Kidney tubule cell (primary cell): ENCODE results near the gene SPDYE5.
A peak's percentile ranks its signal among the peaks of the same experiment; 100 is the strongest.
"Not testable (repeated sequence)": the region's sequence is repeated elsewhere in the genome, so short reads cannot be mapped to it uniquely, and the experiment has no call there.

Experiments
- DNase-seq: peaks from one replicate; pipeline ENCODE4 v3.0.0-alpha.2; 2018; ENCODE audit warnings: low spot score

Gene SPDYE5, protein sequence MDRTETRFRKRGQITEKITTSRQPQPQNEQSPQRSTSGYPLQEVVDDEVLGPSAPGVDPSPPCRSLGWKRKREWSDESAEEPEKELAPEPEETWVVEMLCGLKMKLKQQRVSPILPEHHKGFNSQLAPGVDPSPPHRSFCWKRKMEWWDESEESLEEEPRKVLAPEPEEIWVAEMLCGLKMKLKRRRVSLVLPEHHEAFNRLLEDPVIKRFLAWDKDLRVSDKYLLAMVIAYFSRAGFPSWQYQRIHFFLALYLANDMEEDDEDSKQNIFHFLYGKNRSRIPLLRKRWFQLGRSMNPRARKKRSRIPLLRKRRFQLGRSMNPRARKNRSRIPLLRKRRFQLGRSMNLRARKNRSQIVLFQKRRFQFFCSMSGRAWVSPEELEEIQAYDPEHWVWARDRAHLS

DNA sequence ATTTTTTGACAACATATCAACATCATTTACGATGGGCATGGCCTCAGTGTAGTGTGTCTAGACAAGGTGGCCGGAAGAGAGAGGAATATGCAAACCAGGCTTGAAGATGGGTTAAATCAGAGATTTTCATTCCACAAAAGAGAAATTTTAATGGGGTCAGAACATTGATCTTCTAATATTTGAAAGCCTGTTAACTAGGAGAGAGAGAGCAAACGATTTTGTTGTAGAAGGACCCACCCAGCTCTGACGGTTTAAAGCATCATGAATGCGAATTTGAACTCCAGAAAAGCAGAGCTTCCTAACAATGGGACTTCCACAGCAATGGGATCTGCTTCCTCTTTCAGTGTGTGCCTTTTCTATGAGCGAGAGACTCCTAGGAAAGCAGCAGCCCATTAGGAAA lies at the start of gene SPDYE5:
Gene SPDYE5 (plus strand): TSS at position 301 of the 400 bp plus-strand sequence. CDS start 1,728 bp downstream, outside the sequence.
- DNase-seq, result not testable (repeated sequence)

DNA sequence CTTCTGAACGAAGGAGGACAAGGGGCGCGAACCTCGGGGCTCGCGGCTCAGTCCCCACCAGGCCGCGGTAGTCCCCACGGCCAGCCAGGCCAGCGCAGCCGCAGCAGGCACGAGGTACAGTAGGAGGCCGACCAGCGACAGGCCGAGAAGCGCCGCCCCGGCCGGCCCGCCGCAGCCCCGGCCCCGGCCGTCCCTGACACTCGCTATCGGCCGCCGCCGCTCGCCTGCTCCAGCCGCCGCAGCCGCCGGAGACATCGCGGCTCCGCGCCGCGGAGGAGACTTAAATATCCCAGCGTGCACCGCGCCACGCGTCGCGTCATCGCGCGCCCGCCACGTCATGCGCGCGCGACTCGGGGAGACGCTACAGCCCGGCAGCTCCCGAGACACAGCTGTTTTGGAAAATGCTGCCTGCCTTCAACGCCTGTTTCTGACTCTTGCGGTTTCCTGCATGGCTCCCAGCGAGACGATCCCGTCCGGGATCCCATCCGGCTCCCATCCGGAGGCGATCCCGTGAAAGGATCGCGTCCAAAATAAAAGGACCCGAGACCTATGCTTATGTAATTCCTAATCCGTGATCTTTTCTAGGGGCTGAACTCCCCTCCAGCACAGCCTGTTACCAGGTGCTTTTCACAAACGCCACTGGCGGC lies 49.5 kb upstream of the SPDYE5 start:
- DNase-seq, result peak; percentile 19

DNA sequence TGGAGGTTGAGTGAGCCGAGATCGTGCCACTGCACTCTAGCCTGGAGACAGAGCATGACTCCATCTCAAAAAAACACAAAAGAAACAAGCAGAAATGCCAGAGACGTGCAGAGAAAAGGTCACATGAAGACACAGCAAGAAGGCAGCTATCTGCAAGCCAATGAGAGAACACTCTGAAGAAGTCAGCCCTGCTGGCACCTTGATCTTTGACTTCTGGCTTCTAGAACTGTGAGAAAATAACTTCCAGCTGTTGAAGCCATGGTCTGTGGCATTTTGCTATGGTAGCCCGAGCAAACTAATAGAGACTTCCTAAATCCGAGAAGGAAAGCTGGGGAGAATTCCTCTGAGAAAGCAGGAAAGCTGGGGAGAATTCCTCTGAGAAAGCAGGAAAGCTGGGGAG lies 42.2 kb upstream of the SPDYE5 start:
- DNase-seq, result not testable (repeated sequence)

DNA sequence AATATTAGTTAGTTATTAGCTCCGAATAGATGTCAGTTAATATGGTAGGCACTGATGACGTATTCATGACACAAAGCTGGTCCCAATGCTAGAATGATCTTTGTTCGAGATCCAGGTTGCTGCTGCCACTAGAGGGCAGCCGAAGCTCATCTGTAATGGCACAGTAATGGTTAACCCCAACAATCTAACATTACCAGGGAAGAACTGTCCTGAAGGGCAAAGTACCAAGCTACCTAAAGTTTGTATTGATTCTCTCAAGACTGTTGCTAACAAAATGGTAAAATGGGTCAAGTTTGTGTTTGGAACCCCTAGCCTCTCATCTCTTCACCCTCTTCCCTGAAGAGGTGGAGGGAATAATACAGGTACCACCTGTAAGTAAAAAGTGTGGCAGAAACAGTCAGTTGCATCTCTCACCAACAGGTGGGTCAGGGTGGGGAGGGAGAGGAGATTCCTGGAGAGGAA lies 39.6 kb upstream of the SPDYE5 start:
- not testable (repeated sequence) for DNase-seq

DNA sequence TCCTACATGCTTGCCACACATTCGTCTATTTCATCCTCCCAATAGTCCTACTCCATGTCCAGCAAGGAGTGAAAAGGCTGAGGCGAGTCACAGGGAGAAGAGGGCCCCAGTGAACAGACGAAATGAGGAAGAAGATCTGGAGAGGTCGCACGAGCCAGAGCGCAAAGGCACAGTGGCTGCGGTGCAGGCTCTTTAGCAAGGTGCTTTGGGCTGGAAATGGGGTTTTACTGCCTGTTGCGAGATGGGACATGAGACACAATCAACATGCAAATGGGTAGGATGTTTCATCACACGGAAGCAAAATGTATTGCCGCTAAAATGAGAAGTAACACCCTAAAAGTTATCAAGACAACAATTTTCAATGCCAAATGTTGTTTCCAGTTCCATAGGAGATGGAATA lies 35.7 kb upstream of the SPDYE5 start:
- DNase-seq, result not testable (repeated sequence)

DNA sequence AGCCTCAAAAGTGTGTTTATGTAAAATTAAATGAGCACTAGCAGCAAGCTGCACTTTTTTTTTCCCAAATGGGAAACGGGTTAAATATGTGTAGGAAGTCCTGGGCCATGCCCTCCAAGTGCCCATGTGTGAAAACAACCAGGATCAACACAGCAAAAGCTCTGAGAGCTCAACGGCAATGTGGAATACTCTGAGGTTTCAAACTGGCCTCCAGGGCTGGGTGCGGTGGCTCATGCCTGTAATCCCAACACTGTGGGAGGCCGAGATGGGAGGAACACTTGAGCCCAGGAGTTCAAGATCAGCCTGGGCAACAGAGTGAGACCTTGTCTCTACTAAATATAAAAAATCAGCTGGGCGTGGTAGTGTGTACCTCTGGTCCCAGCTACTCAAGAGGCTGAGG lies 34.1 kb upstream of the SPDYE5 start:
- not testable (repeated sequence) for DNase-seq

DNA sequence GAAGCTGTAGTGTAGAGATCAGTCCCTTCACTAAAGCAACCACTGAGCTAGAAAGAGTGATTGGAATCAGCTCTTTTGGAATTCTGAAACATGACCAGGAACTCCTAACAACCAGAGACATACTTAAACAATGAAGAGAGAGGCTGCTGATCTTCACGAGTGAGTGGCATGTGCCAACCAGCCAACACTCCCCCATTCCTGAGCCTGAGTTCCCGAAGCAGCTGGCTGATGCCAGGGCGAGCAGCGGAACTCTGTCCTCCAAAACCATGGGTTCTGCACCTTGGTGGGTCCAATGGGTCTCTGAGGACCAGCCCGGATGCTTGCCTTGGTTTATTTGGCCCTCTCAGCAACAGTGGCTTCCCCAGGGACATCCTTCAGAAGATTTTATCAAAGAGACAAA lies 31.6 kb upstream of the SPDYE5 start:
- not testable (repeated sequence) for DNase-seq

DNA sequence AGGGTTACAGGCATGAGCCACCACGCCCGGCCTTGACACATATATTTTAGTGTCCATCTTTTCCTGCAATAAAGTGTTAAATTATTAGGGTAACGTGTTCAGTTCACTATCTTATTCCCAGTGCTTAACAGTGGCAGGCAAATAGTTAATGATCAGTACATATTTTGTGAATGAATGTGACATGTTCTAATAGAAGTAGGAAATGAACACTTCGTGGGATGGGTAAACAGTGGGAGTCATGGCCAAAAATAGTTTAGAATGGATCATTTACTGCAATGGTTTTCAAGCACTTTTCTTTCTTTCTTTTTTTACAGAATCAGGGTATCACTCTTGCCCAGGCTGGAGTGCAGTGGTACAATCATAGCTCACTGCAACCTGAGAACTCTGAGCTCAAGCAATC lies 22.0 kb upstream of the SPDYE5 start:
- DNase-seq, result not testable (repeated sequence)

DNA sequence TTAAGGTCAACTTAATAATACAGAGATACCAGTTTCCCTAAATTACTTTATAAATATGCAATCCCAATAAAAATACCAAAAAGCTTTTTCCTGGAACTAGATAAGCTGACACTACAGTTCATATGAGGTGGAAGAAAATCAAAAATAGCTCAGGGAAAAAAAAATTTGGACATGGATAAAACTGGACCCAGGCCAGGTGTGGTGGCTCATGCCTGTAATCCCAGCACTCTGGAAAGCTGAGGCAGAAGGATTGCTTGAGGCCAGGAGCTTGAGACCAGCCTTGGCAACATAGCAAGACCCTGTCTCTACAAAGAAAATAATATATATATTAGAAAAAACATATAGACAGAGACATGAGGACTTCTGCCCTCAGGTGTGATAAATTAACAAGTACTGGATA lies 14.7 kb upstream of the SPDYE5 start:
- not testable (repeated sequence) for DNase-seq

DNA sequence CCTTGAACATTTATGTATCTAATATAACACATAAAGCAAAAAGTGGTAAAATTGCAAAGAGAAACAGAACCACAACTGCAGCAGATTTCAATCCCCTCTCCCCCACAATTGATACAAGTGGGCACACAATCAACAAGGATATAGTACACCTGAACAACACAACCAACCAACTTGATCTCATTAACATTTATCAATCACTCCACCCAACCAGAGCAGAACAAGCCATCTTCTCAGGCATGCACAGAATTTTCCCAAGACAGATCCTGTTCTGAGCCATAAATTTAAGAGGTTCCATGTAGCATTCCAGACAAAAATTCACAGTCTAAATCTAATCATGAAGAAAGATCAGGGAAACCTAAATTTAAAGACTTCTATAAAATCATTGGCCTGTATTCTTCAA lies 11.8 kb upstream of the SPDYE5 start:
- DNase-seq, result not testable (repeated sequence)

DNA sequence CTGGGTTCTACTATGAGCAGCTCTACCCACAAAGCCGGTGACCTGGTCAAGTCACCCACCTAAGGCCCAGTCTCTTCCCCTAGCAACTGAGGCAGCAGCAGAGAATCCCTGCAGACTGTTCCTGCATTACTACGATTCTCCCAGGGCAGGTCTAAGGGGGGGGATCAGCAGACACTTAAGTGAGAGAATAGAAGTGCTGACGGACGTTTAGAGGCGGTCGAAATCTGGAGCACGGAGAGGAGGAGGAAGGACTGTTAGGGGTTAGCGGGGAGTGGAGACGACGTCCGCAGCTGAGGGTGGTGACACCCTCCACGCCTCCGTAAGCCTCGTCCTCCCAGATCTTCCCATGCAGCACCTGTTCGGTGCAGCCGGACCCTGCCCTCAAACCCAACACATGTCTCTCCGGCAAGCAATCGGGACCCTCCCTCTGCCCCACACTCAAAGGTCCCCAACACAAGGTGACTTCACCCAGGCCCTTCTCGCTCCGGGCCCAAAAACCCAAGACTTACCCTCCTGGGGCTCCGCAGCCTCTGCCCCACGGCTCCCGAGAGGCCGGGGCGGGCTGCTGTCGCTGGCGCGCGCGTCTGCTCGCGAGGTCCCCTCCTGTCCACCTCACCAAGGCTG lies 6.7 kb upstream of the SPDYE5 start:
- peak; percentile 15 for DNase-seq

DNA sequence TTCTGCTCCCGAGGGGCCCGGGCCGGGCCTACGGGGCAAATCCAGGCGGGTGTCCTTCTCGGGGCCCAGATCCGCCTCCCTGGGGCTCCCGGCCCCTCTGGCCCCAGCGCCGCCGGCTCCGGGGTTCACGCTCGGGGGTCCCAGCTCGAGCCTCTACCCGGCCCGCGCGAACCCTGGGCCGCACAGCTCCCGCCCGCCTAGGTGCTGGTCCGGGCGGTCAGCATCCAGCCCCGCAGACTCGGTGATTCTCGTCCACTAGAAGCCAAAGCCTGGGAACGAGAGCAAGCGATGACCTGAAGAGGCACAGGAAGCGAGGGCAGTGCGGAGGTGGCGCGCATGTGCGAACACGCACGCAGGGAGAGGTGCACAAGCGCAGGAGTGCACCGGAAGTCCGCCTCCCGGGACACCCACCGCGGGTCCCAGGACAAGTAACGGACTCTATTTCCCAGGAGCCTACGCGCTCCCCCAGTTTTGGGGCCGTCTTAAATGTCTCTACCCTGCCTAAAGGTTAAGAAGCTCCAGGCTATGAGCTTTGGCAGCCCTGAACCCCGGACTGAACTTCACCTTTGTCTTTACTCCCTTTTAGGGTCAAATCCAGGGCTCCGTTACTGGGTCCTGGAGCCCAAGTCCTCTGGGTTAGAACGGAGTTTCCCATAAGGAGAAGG lies 6.0 kb upstream of the SPDYE5 start, which contains the start of gene POM121C:
Gene POM121C (minus strand): TSS at position 321 of the 665 bp plus-strand sequence. CDS start 44,803 bp downstream, outside the sequence.
- peak; percentile 94 for DNase-seq

DNA sequence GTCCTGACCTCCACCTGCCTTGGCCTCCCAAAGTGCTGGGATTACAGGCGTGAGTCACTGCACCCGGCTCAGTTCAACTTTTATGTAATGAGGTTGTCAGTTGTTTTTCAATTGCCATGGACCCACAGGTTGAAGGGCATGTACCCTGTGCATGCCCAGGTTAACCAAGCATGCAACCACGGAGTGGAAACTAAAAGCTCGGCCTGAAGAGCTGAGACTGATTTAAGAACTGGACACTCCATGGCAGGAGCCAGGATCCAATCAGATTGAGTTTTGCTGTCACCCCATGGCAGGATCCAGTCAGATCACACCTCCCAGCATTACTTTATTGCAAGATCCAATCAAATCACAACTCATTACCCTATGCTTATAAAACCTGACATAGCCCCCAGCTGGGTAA lies 16.9 kb downstream of the SPDYE5 start:
- not testable (repeated sequence) for DNase-seq

DNA sequence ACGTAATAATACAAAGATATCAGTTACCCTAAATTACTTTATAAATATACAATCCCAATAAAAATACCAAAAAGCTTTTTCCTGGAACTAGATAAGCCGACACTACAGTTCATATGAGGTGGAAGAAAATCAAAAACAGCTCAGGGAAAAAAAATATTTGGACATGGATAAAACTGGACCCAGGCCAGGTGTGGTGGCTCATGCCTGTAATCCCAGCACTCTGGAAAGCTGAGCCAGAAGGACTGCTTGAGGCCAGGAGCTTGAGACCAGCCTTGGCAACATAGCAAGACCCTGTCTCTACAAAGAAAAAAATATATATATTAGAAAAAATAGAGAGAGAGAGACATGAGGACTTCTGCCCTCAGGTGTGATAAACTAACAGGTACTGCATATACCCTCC lies 26.7 kb downstream of the SPDYE5 start:
- not testable (repeated sequence) for DNase-seq

DNA sequence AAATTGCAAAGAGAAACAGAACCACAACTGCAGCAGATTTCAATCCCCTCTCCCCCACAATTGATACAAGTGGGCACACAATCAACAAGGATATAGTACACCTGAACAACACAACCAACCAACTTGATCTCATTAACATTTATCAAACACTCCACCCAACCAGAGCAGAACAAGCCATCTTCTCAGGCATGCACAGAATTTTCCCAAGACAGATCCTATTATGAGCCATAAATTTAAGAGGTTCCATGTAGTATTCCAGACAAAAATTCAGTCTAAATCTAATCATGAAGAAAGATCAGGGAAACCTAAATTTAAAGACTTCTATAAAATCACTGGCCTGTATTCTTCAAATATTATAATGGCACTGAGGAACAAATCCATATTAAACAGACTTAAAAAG lies 29.6 kb downstream of the SPDYE5 start:
- not testable (repeated sequence) for DNase-seq

DNA sequence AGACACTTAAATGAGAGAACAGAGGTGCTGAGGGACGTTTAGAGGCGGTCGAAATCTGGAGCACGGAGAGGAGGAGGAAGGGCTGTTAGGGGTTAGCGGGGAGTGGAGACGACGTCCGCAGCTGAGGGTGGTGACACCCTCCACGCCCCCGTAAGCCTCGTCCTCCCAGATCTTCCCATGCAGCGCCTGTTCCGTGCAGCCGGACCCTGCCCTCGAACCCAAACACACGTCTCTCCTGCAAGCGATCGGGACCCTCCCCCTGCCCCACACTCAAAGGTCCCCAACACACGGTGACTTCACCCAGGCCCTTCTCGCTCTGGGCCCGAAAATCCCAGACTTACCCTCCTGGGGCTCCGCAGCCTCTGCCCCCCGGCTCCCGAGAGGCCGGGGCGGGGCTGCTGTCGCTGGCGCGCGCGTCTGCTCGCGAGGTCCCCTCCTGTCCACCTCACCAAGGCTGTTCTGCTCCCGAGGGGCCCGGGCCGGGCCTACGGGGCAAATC lies 35.2 kb downstream of the SPDYE5 start:
- not testable (repeated sequence) for DNase-seq

DNA sequence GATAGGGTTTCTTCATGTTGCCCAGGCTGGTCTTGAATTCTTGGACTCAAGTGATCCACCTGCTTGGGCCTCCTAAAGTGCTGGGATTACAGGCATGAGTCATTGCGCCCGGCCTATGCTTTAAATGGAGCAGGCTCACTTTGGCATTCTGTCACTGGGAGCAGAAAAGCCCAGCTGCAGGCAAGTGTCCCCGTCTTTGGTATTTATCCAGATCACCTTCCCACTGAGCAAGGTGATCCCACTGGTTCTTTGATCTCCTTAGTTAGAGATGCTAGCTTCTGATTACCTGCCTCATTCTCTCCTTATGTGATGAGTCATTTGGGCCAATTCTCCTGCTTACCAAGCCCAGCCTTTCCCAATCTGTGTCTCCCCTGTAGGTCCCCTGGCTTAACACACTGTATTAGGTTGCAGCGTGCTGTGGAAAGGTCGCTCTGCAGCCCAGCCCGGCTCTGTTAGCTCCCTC lies 39.3 kb downstream of the SPDYE5 start:
- peak; percentile 10 for DNase-seq

DNA sequence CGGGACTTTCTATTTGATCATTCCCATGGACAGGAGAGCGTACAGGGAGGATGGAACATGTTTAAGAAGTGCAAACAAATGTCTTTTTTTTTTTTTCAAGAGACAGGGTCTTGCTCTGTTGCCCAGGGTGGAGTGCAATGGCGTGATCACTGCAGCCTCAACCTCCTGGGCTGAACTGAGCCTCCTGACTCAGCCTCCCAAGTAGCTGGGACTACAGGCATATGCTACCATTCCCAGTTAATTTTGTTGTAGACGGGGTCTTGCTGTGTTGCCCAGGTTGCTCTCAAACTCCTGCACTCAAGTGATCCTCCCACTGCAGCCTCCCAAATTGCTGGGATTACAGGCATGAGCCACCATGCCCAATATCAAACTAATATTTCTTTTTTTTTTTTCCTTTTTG lies 40.5 kb downstream of the SPDYE5 start:
- no peak for DNase-seq

DNA sequence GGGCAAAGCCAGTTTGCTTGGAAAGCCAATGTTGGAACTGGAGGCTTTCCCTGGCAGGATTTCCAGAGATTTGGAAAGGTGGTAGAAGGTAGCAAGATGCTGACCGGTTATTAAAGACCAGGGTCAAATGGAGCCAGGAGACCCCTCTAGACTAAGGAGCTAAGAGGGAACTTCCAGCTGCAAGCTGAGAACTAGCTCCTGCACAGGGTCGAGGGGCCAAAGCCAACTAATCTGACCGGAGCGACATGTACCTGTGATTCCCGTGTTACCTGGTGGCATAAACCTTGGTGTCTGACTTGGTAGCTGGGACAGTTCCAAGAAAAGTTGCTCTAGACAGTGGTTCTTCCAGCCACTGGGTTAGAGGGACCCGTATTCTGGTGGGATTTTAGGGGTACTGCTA lies 41.8 kb downstream of the SPDYE5 start:
- no peak for DNase-seq

DNA sequence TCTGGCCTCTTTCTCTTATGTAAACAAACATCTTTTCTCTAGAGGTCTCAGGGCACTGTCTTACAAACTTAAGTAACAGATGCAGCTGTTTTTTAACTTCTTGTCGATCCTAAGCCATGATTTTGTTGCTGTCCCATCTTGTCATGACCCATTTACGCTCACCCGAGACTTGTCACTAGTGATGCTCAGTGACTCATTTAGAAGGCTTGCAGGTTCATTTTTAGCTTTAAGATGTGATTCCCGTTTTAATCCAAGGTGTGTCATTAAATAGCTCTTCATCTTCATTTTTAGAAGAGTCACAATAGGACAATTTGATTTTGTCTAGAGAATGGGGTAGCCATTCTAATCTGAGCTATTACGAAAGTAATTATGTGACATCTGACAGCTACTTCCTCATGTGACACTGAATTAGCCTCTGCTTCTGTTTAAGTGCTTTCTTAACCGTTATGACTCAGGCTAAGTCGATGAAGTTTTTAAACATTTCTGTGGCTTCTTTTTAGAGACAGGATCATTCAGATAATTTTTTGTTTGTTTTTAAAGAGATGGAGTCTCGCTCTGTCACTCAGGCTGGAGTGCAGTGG lies 42.7 kb downstream of the SPDYE5 start:
- DNase-seq, result peak; percentile 35

DNA sequence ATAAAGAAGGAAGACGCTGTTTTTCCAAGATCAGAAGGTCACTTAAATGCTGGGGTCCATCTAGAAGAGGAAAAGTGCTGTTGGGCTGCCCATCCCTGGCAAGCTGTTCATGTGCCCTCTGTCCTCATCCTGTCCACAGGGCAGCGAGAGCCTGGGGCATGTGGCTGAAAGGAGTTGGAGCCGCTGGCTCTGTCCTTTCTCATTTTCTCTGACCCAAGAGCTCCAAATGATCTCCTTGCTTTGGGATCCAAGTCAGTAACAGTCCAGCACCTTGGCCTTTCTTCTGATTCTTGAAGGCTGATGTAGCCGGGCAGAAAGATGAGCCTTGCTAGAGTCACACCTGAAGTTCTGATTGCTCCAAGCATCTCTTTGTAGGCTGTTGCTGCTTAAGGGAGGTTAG lies 44.4 kb downstream of the SPDYE5 start:
- no peak for DNase-seq
